Measurements from ENCODE around the gene PIGC.

DNA sequence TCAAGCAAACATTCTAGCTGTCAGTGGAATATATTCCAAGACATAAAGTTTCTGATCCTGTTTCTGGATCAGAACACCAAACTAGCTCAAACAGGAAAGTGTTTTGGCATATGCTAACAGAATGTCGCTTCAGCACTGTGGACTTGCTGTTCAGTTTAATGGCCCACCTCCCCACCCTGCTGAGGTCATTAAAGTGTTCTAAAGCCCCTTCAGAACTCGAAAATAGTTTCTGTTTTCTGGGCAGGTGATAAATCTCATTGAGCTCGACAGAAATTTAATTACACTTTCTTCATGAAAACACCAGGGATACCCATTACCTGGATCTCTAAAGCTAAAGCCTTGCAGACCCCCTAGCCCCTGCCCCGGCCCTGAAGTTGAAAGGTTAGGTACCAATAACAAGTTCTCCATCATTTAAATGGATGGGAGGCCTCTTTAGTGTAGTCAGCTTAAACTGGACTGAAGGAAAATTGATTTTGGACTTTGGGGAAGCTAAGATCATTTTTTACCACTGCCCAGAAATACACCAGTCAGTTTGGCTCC lies 27.3 kb downstream of the PIGC start:
- TF ChIP-seq, protein P1, sequence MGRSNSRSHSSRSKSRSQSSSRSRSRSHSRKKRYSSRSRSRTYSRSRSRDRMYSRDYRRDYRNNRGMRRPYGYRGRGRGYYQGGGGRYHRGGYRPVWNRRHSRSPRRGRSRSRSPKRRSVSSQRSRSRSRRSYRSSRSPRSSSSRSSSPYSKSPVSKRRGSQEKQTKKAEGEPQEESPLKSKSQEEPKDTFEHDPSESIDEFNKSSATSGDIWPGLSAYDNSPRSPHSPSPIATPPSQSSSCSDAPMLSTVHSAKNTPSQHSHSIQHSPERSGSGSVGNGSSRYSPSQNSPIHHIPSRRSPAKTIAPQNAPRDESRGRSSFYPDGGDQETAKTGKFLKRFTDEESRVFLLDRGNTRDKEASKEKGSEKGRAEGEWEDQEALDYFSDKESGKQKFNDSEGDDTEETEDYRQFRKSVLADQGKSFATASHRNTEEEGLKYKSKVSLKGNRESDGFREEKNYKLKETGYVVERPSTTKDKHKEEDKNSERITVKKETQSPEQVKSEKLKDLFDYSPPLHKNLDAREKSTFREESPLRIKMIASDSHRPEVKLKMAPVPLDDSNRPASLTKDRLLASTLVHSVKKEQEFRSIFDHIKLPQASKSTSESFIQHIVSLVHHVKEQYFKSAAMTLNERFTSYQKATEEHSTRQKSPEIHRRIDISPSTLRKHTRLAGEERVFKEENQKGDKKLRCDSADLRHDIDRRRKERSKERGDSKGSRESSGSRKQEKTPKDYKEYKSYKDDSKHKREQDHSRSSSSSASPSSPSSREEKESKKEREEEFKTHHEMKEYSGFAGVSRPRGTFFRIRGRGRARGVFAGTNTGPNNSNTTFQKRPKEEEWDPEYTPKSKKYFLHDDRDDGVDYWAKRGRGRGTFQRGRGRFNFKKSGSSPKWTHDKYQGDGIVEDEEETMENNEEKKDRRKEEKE (IDR thresholded peaks at IDR 0.05): no peak
- TF ChIP-seq ATF7 (IDR thresholded peaks at IDR 0.05; ENCODE audit: low read depth) (no peak), NFYB (IDR thresholded peaks at IDR 0.05; ENCODE audit: insufficient read depth, low read depth, low read length) (no peak), RCOR1 (conservative IDR thresholded peaks at IDR 0.05; ENCODE audit: low read depth, low read length) (no peak), EZH2 (IDR thresholded peaks at IDR 0.05; ENCODE audit: borderline replicate concordance, control insufficient read depth, low read depth, low read length) (no peak), ZNF384 (IDR thresholded peaks at IDR 0.05; ENCODE audit: borderline replicate concordance, low read depth, low read length) (no peak), GABPA (IDR thresholded peaks at IDR 0.05; ENCODE audit: low read depth) (no peak), CBX3 (IDR thresholded peaks at IDR 0.05; ENCODE audit: borderline replicate concordance, low read depth) (no peak), RUNX3 (IDR thresholded peaks at IDR 0.05; ENCODE audit: low read length) (no peak), POLR2AphosphoS2 (IDR thresholded peaks at IDR 0.05; ENCODE audit: low read depth, low read length) (no peak)
- TF ChIP-seq, protein P2, sequence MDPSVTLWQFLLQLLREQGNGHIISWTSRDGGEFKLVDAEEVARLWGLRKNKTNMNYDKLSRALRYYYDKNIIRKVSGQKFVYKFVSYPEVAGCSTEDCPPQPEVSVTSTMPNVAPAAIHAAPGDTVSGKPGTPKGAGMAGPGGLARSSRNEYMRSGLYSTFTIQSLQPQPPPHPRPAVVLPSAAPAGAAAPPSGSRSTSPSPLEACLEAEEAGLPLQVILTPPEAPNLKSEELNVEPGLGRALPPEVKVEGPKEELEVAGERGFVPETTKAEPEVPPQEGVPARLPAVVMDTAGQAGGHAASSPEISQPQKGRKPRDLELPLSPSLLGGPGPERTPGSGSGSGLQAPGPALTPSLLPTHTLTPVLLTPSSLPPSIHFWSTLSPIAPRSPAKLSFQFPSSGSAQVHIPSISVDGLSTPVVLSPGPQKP (IDR thresholded peaks at IDR 0.05; ENCODE audit: low read depth, low read length): no peak
- TF ChIP-seq, protein P3, sequence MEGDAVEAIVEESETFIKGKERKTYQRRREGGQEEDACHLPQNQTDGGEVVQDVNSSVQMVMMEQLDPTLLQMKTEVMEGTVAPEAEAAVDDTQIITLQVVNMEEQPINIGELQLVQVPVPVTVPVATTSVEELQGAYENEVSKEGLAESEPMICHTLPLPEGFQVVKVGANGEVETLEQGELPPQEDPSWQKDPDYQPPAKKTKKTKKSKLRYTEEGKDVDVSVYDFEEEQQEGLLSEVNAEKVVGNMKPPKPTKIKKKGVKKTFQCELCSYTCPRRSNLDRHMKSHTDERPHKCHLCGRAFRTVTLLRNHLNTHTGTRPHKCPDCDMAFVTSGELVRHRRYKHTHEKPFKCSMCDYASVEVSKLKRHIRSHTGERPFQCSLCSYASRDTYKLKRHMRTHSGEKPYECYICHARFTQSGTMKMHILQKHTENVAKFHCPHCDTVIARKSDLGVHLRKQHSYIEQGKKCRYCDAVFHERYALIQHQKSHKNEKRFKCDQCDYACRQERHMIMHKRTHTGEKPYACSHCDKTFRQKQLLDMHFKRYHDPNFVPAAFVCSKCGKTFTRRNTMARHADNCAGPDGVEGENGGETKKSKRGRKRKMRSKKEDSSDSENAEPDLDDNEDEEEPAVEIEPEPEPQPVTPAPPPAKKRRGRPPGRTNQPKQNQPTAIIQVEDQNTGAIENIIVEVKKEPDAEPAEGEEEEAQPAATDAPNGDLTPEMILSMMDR (IDR thresholded peaks at IDR 0.05 in 2 of 3, conservative IDR thresholded peaks at IDR 0.05 in 1 of 3; ENCODE audit: control insufficient read depth in 2 of 3, extremely low read depth in 1 of 3, insufficient read depth in 1 of 3, low read depth in 3 of 3, low read length in 3 of 3): no peak

Data from GM12878 (cell line).